Thymus (tissue), 11 donors: ENCODE data around the gene INSIG1. TPM values are rescaled to one million over a fixed set of nuclear protein-coding genes. Genes with fewer than 3 reads are reported as not detected.

Experiments
- DNase-seq, 9 donors: peaks; one replicate each; pipeline ENCODE4 v3.0.0-alpha.2; 2013; ENCODE audit warnings: low spot score in 9 of 9, low read depth in 6 of 9, missing footprints in 1 of 9
- H3K27ac ChIP-seq, 2 donors: one replicate each; pipeline ENCODE4 v1.5.1; 2013; ENCODE audit warnings: control low read depth in 1 of 2, low read depth in 1 of 2, low read length in 1 of 2, mild to moderate bottlenecking in 1 of 2, moderate library complexity in 1 of 2
- H3K27me3 ChIP-seq, 2 donors: one replicate each; pipeline ENCODE4 v1.5.1; 2013; ENCODE audit warnings: low read length in 1 of 2; ENCODE audit not compliant: control insufficient read depth in 2 of 2, insufficient read depth in 1 of 2
- H3K36me3 ChIP-seq, 2 donors: one replicate each; pipeline ENCODE4 v1.5.1; 2013; ENCODE audit warnings: low read length in 1 of 2, mild to moderate bottlenecking in 1 of 2, moderate library complexity in 1 of 2; ENCODE audit not compliant: control insufficient read depth in 2 of 2, insufficient read depth in 2 of 2
- H3K4me1 ChIP-seq, 2 donors: one replicate each; pipeline ENCODE4 v1.5.1; 2013; ENCODE audit warnings: low read length in 2 of 2; ENCODE audit not compliant: control insufficient read depth in 2 of 2, insufficient read depth in 2 of 2
- H3K4me3 ChIP-seq, 2 donors: one replicate each; pipeline ENCODE4 v1.5.1; 2013; ENCODE audit warnings: low read length in 2 of 2, control low read depth in 1 of 2, mild to moderate bottlenecking in 1 of 2
- H3K9me3 ChIP-seq, 2 donors: one replicate each; pipeline ENCODE4 v1.5.1; 2013; ENCODE audit warnings: low read length in 1 of 2, mild to moderate bottlenecking in 1 of 2; ENCODE audit not compliant: control insufficient read depth in 2 of 2, insufficient read depth in 1 of 2
- WGBS: extraction: QIAGEN DNeasy Blood & Tissue Kit; methylation state at CpG from one replicate; pipeline ENCODE4 v1.1.7; 2013; 5-methylcytosine and 5-hydroxymethylcytosine counted together
- polyA plus RNA-seq: library from polyadenylated mRNA; stranded (reverse); fragments of 200-250 nt; gene quantifications from one replicate; pipeline ENCODE4 v1.2.3, GENCODE V29; 2013
- total RNA-seq: library from RNA; stranded (reverse); fragments of 120-200 nt; gene quantifications from one replicate; pipeline ENCODE4 v1.2.4, GENCODE V29; 2013
- donor health status: healthy.

INSIG1 gene
- total and polyA plus RNA-seq, 2 donors, result 37.1 to 50.2 TPM

- DNase-seq, result peak; percentile 34 to 87 (median 69)
- peaks cover 6% of the 10 kb centered on the region in 2 donors for H3K4me1 ChIP-seq
- H3K4me3 ChIP-seq, result peak overlapping the region; percentile 16 to 48
- H3K36me3 ChIP-seq, result no peaks in the 10 kb centered on the region
- H3K9me3 ChIP-seq, result peaks cover 0 to 12% of the 10 kb centered on the region in 2 donors
- no peak overlapping the region for H3K27ac ChIP-seq
- peaks cover under 1 to 46% of the 10 kb centered on the region in 2 donors for H3K27me3 ChIP-seq
- WGBS, result 3% methylated on average over 62 of the region's 62 CpGs
Observed at GRCh38 chr7:155344618-155345433, 47.1 kb downstream of the INSIG1 start.

GRCh38 chr7:155345490-155345889 is 47.8 kb downstream of the INSIG1 start:
- Histone ChIP-seq H3K36me3 (no peaks in the 10 kb centered on the region), H3K4me3 (no peak overlapping the region), H3K9me3 (peaks cover 0 to 11% of the 10 kb centered on the region in 2 donors), H3K4me1 (peaks cover 6% of the 10 kb centered on the region in 2 donors), H3K27me3 (peaks cover 5 to 45% of the 10 kb centered on the region in 2 donors), H3K27ac (no peak overlapping the region)
- 68% methylated on average over 2 of the region's 2 CpGs for WGBS
- peak in 1 of 9 donors; percentile 2 for DNase-seq

DNA sequence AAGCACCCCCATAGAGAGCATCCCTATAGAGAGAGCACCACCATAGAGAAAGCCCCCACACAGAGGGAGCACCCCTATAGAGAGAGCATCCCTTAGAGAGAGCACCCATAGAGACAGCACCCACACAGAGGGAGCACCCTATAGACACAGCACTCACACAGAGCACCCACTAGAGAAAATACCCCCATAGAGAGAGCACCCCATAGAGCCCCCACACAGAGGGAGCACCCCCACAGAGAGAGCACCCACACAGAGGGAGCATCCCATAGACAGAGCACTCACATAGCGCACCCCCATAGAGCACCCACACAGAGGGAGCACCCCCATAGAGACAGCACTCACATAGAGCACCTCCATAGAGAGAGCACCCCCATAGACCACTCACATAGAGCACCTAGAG is 48.6 kb downstream of the INSIG1 start:
- peaks cover 6% of the 10 kb centered on the region in 2 donors for H3K4me1 ChIP-seq
- H3K9me3 ChIP-seq, result peaks cover 0 to 5% of the 10 kb centered on the region in 2 donors
- no peak overlapping the region for H3K27ac ChIP-seq
- WGBS, result 98% methylated on average over 1 of the region's 1 CpG
- no peak for DNase-seq
- no peak overlapping the region for H3K4me3 ChIP-seq
- H3K36me3 ChIP-seq, result no peaks in the 10 kb centered on the region
- peaks cover 5 to 41% of the 10 kb centered on the region in 2 donors for H3K27me3 ChIP-seq

DNA sequence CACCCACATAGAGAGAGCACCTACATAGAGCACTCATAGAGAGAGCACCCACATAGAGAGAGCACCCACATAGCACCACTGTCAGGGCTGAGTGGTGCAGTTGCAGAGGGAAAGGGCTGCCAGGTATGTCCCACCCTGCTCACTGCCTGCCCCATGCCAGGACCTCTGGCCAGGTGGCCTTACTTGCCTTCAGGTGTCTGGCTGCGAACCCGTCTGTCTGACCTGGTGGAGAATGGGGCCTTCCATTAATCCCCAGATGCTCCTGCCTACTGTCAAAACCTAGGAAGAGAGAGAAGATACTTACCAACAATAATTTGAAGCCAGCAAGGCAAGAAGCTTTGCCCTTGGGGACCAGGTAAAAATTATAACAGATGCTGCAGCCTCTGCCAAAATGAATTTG is 51.1 kb downstream of the INSIG1 start:
- no peak overlapping the region for H3K27ac ChIP-seq
- H3K9me3 ChIP-seq, result no peaks in the 10 kb centered on the region
- WGBS, result 96% methylated on average over 2 of the region's 2 CpGs
- no peak for DNase-seq
- no peak overlapping the region for H3K4me3 ChIP-seq
- peaks cover 5 to 39% of the 10 kb centered on the region in 2 donors for H3K27me3 ChIP-seq
- peaks cover 6% of the 10 kb centered on the region in 2 donors for H3K4me1 ChIP-seq
- H3K36me3 ChIP-seq, result no peaks in the 10 kb centered on the region

DNA sequence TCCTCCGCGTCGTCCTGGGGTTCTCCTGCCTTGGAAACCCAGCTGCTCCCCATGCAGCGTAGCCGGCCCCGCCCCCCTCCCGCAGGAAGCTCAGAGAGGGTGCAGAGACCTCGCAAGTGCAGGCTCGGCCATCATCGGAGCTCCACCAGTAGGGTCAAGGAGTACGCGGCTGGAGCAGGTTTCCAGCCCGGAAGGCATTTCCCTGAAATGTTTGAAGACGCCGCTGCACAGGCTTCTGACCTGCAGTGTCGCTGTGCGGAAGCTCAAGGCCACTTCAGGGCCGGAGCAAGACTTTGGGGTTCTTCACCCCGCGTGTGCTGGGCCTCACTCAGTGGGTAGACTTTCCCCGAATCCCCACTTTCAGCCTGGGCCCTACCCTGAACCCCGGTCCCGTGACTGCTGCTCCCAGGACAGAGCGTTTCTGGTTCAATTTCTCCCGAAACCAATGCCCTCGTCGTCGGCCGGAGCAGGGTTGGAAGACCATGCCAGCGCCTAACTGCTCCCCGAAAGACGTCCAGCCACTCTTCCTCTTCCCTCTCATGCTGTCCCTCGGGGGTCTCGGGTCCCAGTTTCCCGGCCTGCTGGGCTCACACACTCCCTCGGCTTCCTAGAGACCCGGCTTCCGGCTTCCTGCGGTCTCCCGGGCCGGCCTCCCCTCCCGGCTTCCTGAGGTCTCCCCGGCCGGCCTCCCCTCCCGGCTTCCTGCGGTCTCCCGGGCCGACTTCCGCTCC is 52.1 kb downstream of the INSIG1 start:
- H3K27ac ChIP-seq, result no peak overlapping the region
- H3K36me3 ChIP-seq, result no peaks in the 10 kb centered on the region
- 68% methylated on average over 49 of the region's 49 CpGs for WGBS
- H3K4me3 ChIP-seq, result no peak overlapping the region
- peaks cover 5 to 33% of the 10 kb centered on the region in 2 donors for H3K27me3 ChIP-seq
- H3K4me1 ChIP-seq, result peaks cover 0 to 2% of the 10 kb centered on the region in 2 donors
- DNase-seq, result no peak
- H3K9me3 ChIP-seq, result no peaks in the 10 kb centered on the region

DNA sequence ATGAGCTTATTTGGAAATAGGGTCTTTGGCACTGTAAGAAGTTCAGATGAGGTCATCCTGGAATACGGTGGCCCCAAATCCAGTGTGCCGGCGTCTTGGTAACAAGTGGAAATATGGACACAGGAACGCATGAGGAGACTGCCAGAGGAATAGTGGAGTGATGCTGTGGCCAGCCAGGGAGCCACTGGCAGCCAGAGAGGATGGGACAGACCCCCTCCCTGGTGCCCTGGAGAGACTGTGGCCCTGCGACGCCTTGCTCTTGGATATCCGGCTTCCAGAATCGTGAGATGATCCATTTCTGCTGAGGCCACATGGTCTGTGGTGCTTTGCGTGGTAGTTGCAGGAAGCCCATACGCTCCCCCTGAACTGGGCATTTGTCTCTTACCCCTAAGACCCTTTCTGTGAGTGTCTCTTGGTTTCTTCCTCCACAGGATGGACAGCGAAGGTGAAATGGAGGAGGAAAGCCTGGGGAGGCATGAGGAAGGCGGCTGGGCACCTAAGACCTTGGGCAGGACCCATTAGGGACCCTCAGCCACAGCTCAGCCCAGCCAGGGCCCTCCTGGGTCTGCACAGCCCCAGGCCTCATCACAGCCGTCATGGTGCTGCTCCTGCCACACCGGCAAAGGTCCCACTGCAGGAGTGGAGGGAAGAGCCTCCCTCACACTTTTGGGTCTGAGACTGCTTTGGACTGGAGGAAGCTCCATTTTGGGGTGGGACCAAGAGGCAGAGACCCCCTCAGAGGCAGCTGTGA is 53.6 kb downstream of the INSIG1 start:
- WGBS, result 95% methylated on average over 14 of the region's 14 CpGs
- no peaks in the 10 kb centered on the region for H3K9me3 ChIP-seq
- no peak for DNase-seq
- no peak overlapping the region for H3K4me3 ChIP-seq
- peaks cover 5 to 27% of the 10 kb centered on the region in 2 donors for H3K27me3 ChIP-seq
- no peaks in the 10 kb centered on the region for H3K4me1 ChIP-seq
- H3K36me3 ChIP-seq, result no peaks in the 10 kb centered on the region
- H3K27ac ChIP-seq, result no peak overlapping the region

DNA sequence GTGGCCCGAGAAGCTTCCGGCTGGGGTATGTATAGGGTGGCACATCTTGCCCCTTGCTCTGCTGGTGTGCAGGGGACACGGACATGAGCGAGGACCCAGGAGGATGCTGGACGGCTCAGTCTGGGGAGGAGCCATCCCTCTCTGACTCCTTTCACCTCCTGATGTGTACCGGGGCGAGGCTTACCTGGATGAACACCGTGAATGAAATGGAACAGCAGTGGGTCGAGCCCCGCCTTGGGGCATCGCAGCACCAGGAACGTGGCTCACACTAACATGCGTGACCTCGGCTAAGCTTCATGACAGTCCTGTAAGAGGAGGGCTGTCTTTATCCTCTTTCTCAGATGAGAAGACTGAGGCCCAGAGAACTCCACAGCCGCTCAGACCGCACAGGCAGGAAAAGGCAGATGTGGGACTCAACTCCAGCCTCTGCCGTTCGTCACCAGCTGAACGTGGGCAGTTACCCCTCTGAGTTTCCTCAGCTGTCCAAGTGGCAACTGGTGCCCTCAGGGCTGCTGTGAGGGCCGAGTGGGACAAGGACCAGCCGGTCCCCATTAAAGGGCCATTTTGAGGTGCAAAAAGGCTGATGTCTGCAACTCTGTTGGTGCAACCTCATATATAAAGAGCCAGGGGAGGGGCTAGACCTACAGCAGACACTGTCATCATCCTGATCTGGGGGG is 54.5 kb downstream of the INSIG1 start:
- Histone ChIP-seq H3K27me3 (peaks cover 5 to 33% of the 10 kb centered on the region in 2 donors), H3K27ac (no peak overlapping the region), H3K4me1 (no peaks in the 10 kb centered on the region), H3K4me3 (no peak overlapping the region), H3K36me3 (no peaks in the 10 kb centered on the region), H3K9me3 (no peaks in the 10 kb centered on the region)
- WGBS, result 91% methylated on average over 21 of the region's 21 CpGs
- no peak for DNase-seq

- no peaks in the 10 kb centered on the region for H3K4me1 ChIP-seq
- 93% methylated on average over 5 of the region's 5 CpGs for WGBS
- no peaks in the 10 kb centered on the region for H3K9me3 ChIP-seq
- H3K27ac ChIP-seq, result no peak overlapping the region
- H3K27me3 ChIP-seq, result peaks cover 5 to 38% of the 10 kb centered on the region in 2 donors
- H3K36me3 ChIP-seq, result no peaks in the 10 kb centered on the region
- DNase-seq, result no peak
- no peak overlapping the region for H3K4me3 ChIP-seq
Observed at GRCh38 chr7:155352753-155353115, 55.1 kb downstream of the INSIG1 start.
